Right lobe of liver (tissue), 4 donors: ENCODE data around the gene LMF2.

ENCODE experiments used
- POLR2A ChIP-seq: fragments of 450-650 bp; IDR thresholded peaks from one replicate; pipeline ENCODE4 v1.6.1; 2017; ENCODE audit warnings: antibody characterized with exemption, mild to moderate bottlenecking
- TF ChIP-seq, protein P1 (sequence below), 4 donors: fragments of 200-600 bp in 3 of 4; fragments of 450-650 bp in 1 of 4; IDR thresholded peaks; one replicate each; pipeline versions ENCODE4 v1.5.1 to v1.8.0; 2016 to 2022; ENCODE audit warnings: antibody characterized with exemption in 4 of 4, mild to moderate bottlenecking in 2 of 4
- donor health status: DM: no; HTN: no; CAD: no.
- donor health status: DM: no; HTN: no; CAD: no.
- donor health status: DM: no; HTN: yes; CAD: no.

DNA sequence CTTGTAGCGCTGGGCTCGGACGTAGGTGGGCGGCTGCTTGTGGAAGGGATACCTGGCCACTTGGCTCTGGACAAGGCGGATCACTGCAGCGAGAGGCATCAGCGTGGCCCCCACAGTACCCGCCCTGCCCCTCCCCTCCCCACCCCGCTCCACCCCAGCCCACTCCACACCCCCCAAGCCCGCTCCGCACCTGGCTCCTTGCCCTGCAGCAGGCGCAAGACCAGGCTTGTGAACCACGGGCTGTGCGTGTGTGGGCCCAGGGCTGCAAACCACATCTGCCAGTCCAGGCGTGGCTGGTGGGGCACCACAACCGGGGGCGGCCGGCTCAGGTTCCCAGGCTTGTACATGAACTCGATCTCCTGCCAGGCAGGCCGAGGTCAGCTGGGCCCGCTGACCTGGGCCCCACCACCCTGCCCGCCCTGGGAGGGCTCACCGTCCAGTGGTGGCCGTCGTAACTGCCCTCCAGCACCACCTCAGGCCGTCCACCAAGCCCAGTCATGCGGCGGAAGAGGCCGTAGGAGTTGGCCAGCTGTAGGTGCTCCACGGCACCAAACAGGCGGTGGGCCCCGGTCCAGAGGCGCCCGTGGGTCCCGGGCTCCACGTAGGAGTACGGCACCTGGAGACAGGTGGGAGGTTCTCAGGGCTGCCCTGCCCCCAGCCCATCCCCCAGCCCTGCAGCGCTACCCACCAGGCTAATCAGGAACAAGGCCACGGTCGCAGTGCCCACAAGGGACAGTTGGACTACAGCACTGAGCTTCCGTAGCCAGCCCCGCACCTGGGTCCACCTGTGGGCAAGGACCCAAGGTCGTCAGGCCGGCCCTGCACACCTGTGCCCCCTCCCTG lies 2.9 kb downstream of the LMF2 start:
- TF ChIP-seq, protein P1, sequence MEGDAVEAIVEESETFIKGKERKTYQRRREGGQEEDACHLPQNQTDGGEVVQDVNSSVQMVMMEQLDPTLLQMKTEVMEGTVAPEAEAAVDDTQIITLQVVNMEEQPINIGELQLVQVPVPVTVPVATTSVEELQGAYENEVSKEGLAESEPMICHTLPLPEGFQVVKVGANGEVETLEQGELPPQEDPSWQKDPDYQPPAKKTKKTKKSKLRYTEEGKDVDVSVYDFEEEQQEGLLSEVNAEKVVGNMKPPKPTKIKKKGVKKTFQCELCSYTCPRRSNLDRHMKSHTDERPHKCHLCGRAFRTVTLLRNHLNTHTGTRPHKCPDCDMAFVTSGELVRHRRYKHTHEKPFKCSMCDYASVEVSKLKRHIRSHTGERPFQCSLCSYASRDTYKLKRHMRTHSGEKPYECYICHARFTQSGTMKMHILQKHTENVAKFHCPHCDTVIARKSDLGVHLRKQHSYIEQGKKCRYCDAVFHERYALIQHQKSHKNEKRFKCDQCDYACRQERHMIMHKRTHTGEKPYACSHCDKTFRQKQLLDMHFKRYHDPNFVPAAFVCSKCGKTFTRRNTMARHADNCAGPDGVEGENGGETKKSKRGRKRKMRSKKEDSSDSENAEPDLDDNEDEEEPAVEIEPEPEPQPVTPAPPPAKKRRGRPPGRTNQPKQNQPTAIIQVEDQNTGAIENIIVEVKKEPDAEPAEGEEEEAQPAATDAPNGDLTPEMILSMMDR (IDR thresholded peaks at IDR 0.05): no peak
- TF ChIP-seq POLR2A: no peak
